GM23338 (cell line): ENCODE data around the gene WDR1. TPM values are rescaled to one million over a fixed set of nuclear protein-coding genes. Genes with fewer than 3 reads are reported as not detected.

Experiments used
- ATAC-seq: fragments of 200-7000 bp; cut with Tn5 transposase; 3 replicates; pipeline ENCODE4 v1.9.1; 2020
- DNase-seq: peaks from one replicate; pipeline ENCODE4 v3.0.0-alpha.2; 2015; ENCODE audit warnings: low spot score
- H2AFZ ChIP-seq: fragments of 200-600 bp; sonication (generic); 2 replicates; pipeline ENCODE4 v1.8.0; 2016; ENCODE audit warnings: antibody characterized with exemption, mild to moderate bottlenecking, moderate library complexity
- H3F3A ChIP-seq: fragments of 200-600 bp; sonication (generic); replicated peaks from 2 replicates; pipeline ENCODE4 v1.8.0; 2017; ENCODE audit warnings: antibody characterized with exemption, mixed run types, low read depth
- H3K27ac ChIP-seq: fragments of 200-600 bp; sonication (generic); 2 replicates; pipeline ENCODE4 v1.6.1; 2016; ENCODE audit warnings: low read depth
- H3K27me3 ChIP-seq: fragments of 200-600 bp; sonication (generic); 2 replicates; pipeline ENCODE4 v1.8.0; 2016; ENCODE audit warnings: mild to moderate bottlenecking, mixed run types, moderate library complexity; ENCODE audit not compliant: insufficient read depth
- H3K36me3 ChIP-seq: fragments of 200-600 bp; sonication (generic); 2 replicates; pipeline ENCODE4 v1.8.0; 2016; ENCODE audit warnings: mild to moderate bottlenecking; ENCODE audit not compliant: insufficient read depth
- H3K4me1 ChIP-seq: fragments of 200-600 bp; sonication (generic); 2 replicates; pipeline ENCODE4 v1.8.0; 2016; ENCODE audit warnings: mild to moderate bottlenecking, moderate library complexity; ENCODE audit not compliant: insufficient read depth
- H3K4me2 ChIP-seq: fragments of 200-600 bp; sonication (generic); 2 replicates; pipeline ENCODE4 v1.7.1; 2017; ENCODE audit warnings: mixed run types
- H3K4me3 ChIP-seq: fragments of 200-600 bp; sonication (generic); 2 replicates; pipeline ENCODE4 v1.6.1; 2016; ENCODE audit warnings: mixed run types
- H3K79me2 ChIP-seq: fragments of 200-600 bp; sonication (generic); replicated peaks from 2 replicates; pipeline ENCODE4 v1.8.0; 2017; ENCODE audit warnings: mild to moderate bottlenecking; ENCODE audit not compliant: insufficient read depth
- H3K9me2 ChIP-seq: fragments of 200-600 bp; sonication (generic); 2 replicates; pipeline ENCODE4 v1.8.0; 2017; ENCODE audit not compliant: insufficient read depth
- H4K20me1 ChIP-seq: fragments of 200-600 bp; sonication (generic); replicated peaks from 2 replicates; pipeline ENCODE4 v1.8.0; 2017; ENCODE audit warnings: mild to moderate bottlenecking; ENCODE audit not compliant: insufficient read depth
- H3K27ac Mint-ChIP-seq: 2 replicates; pipeline ENCODE4 v1.8.0; 2020; ENCODE audit warnings: inconsistent platforms, mild to moderate bottlenecking, moderate library complexity, mixed read lengths
- H3K27me3 Mint-ChIP-seq: 3 replicates; pipeline ENCODE4 v1.8.0; 2022; ENCODE audit warnings: low read depth, mild to moderate bottlenecking, moderate library complexity, mixed read lengths, inconsistent platforms; ENCODE audit not compliant: insufficient read depth, poor library complexity
- H3K36me3 Mint-ChIP-seq: 3 replicates; pipeline ENCODE4 v1.8.0; 2021; ENCODE audit warnings: low read depth, mild to moderate bottlenecking, inconsistent platforms, moderate library complexity, mixed read lengths
- H3K4me1 Mint-ChIP-seq: 3 replicates; pipeline ENCODE4 v1.8.0; 2020; ENCODE audit warnings: mild to moderate bottlenecking, inconsistent platforms, mixed read lengths
- H3K4me3 Mint-ChIP-seq: 3 replicates; pipeline ENCODE4 v1.8.0; 2021; ENCODE audit warnings: moderate library complexity, mild to moderate bottlenecking, inconsistent platforms, mixed read lengths
- H3K9me3 Mint-ChIP-seq: 3 replicates; pipeline ENCODE4 v1.8.0; 2020; ENCODE audit warnings: moderate library complexity, mild to moderate bottlenecking, inconsistent platforms, mixed read lengths
- CREB1 ChIP-seq: fragments of 250-450 bp; sonication (Bioruptor Pico); IDR thresholded peaks from 2 replicates; pipeline ENCODE4 v1.5.0; 2020; ENCODE audit warnings: low read depth, mild to moderate bottlenecking, moderate library complexity
- CTCF ChIP-seq, 2 experiments: fragments of 200-600 bp in 1 of 2; sonication (generic) in 1 of 2; conservative IDR thresholded peaks; 2 replicates each; pipeline versions ENCODE4 v1.5.1 to v1.6.1; 2016 to 2017; ENCODE audit warnings: antibody characterized with exemption in 2 of 2, low read depth in 2 of 2, mild to moderate bottlenecking in 2 of 2, moderate library complexity in 1 of 2
- ETS1 ChIP-seq: IDR thresholded peaks from 2 replicates; pipeline ENCODE4 v1.6.1; 2016; ENCODE audit warnings: antibody characterized with exemption
- EZH2phosphoT487 ChIP-seq: fragments of 200-600 bp; sonication (generic); IDR thresholded peaks from one replicate; pipeline ENCODE4 v1.8.1; 2018; ENCODE audit warnings: antibody characterized with exemption; ENCODE audit not compliant: unreplicated experiment
- JUNB ChIP-seq: IDR thresholded peaks from one replicate; pipeline ENCODE4 v1.6.1; 2016; ENCODE audit warnings: antibody characterized with exemption; ENCODE audit not compliant: unreplicated experiment
- POLR2AphosphoS5 ChIP-seq: IDR thresholded peaks from 2 replicates; pipeline ENCODE4 v1.6.1; 2016; ENCODE audit warnings: antibody characterized with exemption, low read depth
- STAT1 ChIP-seq: IDR thresholded peaks from one replicate; pipeline ENCODE4 v1.6.1; 2016; ENCODE audit warnings: antibody characterized with exemption; ENCODE audit not compliant: unreplicated experiment
- ZNF114 ChIP-seq: fragments of 250-450 bp; sonication (Bioruptor Pico); IDR thresholded peaks from 2 replicates; pipeline ENCODE4 v1.5.0; 2020; ENCODE audit warnings: mild to moderate bottlenecking, moderate library complexity
- ZNF331 ChIP-seq: fragments of 250-450 bp; sonication (Bioruptor Pico); IDR thresholded peaks from 2 replicates; pipeline ENCODE4 v1.5.0; 2020; ENCODE audit warnings: low read depth, mild to moderate bottlenecking, moderate library complexity
- ZNF462 ChIP-seq: fragments of 250-450 bp; sonication (Bioruptor Pico); IDR thresholded peaks from 2 replicates; pipeline ENCODE4 v1.5.0; 2020; ENCODE audit warnings: mild to moderate bottlenecking, moderate library complexity
- polyA plus RNA-seq: library from polyadenylated mRNA; unstranded; fragments of >200 nt; fragmentation: Nextera tagmentation; extraction: Ambion mirVana; gene quantifications from 2 replicates; pipeline ENCODE4 v1.2.1, GENCODE V29; 2016
- total RNA-seq: library from RNA; depleted of rRNA; stranded (reverse); fragments of >200 nt; shearing (Covaris generic); gene quantifications from 2 replicates; pipeline ENCODE4 v1.2.3, GENCODE V29; 2014

WDR1 gene
- total and polyA plus RNA-seq, 2 experiments from 2014 or later: 93.2 to 248 TPM

DNA sequence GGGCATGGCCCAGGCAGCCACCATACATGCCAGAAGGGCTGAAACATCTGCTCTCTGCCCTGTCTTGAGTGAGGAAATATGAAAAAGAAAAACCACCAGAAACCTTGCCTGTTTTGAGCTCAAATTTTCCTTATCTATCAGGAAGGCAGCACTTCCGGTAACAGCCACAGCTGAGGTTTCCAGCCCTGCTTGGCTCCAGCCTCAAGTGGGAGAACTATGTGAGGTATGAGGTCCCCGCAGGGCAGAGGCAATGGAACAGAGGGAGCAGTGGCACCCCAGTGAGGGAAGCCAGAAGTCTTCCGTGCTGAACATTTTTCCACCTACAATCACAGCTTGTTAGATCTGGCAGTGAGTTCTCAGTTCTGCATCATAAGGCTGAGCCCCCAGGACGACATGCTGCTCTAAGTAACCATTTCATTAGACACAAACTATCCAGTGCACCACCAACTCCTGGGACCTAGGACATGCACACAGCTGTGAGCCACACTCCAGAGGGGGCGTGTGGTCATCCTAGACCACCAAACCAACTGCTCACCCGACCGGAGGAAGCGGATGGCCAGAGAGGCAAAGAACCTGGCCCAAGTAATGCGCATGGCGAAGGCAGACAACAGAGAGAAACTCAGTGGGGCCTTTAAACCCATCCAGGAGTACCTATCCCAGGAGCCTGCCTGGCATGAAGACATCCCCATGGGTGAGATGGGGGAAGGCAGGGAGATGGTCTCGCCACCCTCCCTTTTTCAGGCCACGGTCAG is 22.6 kb downstream of the WDR1 start:
- H4K20me1 ChIP-seq: peaks cover 16% of the 10 kb centered on the region

More for the DNA sequence above, 22.6 kb downstream of the WDR1 start:
- Histone ChIP-seq H3K9me2 (no peaks in the 10 kb centered on the region), H3K27ac (no peak overlapping the region), H3F3A (no peaks in the 10 kb centered on the region), H3K79me2 (peaks cover 86% of the 10 kb centered on the region), H3K4me2 (no peak overlapping the region), H3K4me3 (no peak overlapping the region), H3K36me3 (peaks cover 32% of the 10 kb centered on the region), H2AFZ (no peak overlapping the region), H3K4me1 (peaks cover 5% of the 10 kb centered on the region; the same call in 1 of the 2 replicates), H3K27me3 (no peaks in the 10 kb centered on the region)
- peak; percentile 10; the same call in 2 of the 3 replicates for ATAC-seq
- peak overlapping the region; percentile 23; the same call in 1 of the 2 replicates for H3K27ac Mint-ChIP-seq
- no peaks in the 10 kb centered on the region for H3K9me3 Mint-ChIP-seq
- peaks cover 96% of the 10 kb centered on the region for H3K36me3 Mint-ChIP-seq
- DNase-seq: no peak
- peaks cover 18% of the 10 kb centered on the region for H3K27me3 Mint-ChIP-seq
- TF ChIP-seq ZNF462: no peak
- TF ChIP-seq POLR2AphosphoS5: no peak
- TF ChIP-seq CTCF (conservative IDR thresholded peaks at IDR 0.05; ENCODE audit: low read depth in 2 of 2): no peak
- no peak for TF ChIP-seq EZH2phosphoT487
- no peak for TF ChIP-seq ZNF331 (CRISPR knock-in tag)
- no peak for TF ChIP-seq CREB1 (CRISPR knock-in tag)
- no peak for TF ChIP-seq ETS1
- TF ChIP-seq STAT1: no peak
- no peak for TF ChIP-seq ZNF114 (CRISPR knock-in tag)
- TF ChIP-seq JUNB: no peak
- no peak overlapping the region for H3K4me3 Mint-ChIP-seq
- peaks cover 29% of the 10 kb centered on the region for H3K4me1 Mint-ChIP-seq
